ENCODE measurements around the gene PCDH9.

PCDH9 gene

DNA sequence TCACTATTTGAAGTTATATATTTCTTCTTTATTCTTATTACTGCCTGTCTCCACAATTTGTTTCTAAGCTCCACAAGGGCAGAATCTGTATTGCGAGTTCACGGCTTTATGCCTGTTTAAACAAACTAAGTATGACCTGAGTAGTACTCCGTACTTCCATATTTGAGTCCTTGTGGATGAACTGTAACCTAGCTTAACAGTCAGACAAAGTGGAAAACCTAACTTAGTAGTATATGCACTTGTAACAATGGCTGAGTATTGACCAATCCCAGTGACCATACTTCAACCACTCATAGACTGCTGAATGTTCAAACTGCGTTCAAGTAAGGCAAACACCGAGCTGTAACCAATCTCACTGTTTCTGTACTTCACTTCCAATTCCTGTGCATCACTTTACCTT lies 292.7 kb downstream of the PCDH9 start:
- H3K27me3 ChIP-seq (ENCODE audit: insufficient read depth, poor library complexity, severe bottlenecking): no peaks in the 10 kb centered on the region
- H3K27ac ChIP-seq (ENCODE audit: poor library complexity, severe bottlenecking): no peak overlapping the region
- TF ChIP-seq CTCF (IDR thresholded peaks at IDR 0.05; ENCODE audit: poor library complexity, severe bottlenecking): no peak
- peaks cover 10% of the 10 kb centered on the region for H3K4me1 ChIP-seq (ENCODE audit: insufficient read depth, poor library complexity, severe bottlenecking)
- no peak overlapping the region for H3K4me3 ChIP-seq (ENCODE audit: severe bottlenecking)
- no peaks in the 10 kb centered on the region for H3K36me3 ChIP-seq (ENCODE audit: low read depth)
- DNase-seq (ENCODE audit: low spot score) (no peak), ATAC-seq (ENCODE audit: low read depth) (no peak)
- no peaks in the 10 kb centered on the region for H3K9me3 ChIP-seq (ENCODE audit: severe bottlenecking)

DNA sequence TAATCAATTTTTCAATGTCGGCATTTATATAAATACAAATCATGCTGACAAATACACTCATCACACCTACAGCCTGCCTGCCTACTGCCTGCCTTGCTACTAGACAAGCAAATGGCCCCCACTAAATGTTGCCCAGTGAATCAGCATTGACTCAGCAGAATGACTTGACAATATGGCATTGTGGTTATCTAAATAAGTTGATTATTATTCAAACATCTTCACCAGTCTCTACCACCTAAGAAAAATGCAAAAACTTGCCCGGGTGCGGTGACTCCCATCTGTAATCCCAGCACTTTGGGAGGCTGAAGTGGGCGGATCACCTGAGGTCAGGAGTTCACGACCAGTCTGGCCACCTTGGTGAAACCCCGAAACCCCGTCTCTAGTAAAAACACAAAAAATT lies 296.1 kb downstream of the PCDH9 start:
- no peak for TF ChIP-seq CTCF (IDR thresholded peaks at IDR 0.05; ENCODE audit: poor library complexity, severe bottlenecking)
- Histone ChIP-seq H3K36me3 (ENCODE audit: low read depth) (no peaks in the 10 kb centered on the region), H3K4me1 (ENCODE audit: insufficient read depth, poor library complexity, severe bottlenecking) (peaks cover 10% of the 10 kb centered on the region), H3K27me3 (ENCODE audit: insufficient read depth, poor library complexity, severe bottlenecking) (no peaks in the 10 kb centered on the region), H3K9me3 (ENCODE audit: severe bottlenecking) (no peaks in the 10 kb centered on the region), H3K27ac (ENCODE audit: poor library complexity, severe bottlenecking) (peak overlapping the region; percentile 31), H3K4me3 (ENCODE audit: severe bottlenecking) (no peak overlapping the region)
- DNase-seq (ENCODE audit: low spot score) (peak; percentile 66), ATAC-seq (ENCODE audit: low read depth) (peak; percentile 98)

DNA sequence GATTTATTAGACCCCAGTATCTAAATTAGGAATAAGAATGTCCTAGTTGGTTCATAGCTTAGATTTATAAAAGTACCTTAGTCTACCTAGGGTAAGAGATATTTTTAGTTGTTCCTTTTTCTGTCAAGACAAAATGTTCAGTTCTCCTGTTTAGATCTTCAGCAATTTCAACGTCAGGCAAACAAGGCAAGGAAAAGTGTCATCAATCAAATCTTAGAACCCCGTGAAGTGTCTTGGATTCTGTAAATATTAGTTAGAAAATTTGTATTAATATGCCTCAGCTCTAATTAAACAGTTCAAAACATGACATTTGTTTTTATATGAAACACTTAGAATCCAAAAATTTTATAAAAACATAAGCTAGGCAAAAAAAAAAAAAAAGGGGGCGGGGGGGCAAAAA lies 296.6 kb downstream of the PCDH9 start:
- TF ChIP-seq CTCF (IDR thresholded peaks at IDR 0.05; ENCODE audit: poor library complexity, severe bottlenecking): no peak
- H3K9me3 ChIP-seq (ENCODE audit: severe bottlenecking): no peaks in the 10 kb centered on the region
- H3K4me3 ChIP-seq (ENCODE audit: severe bottlenecking): no peak overlapping the region
- peaks cover 10% of the 10 kb centered on the region for H3K4me1 ChIP-seq (ENCODE audit: insufficient read depth, poor library complexity, severe bottlenecking)
- H3K27ac ChIP-seq (ENCODE audit: poor library complexity, severe bottlenecking): peak overlapping the region; percentile 31
- no peaks in the 10 kb centered on the region for H3K27me3 ChIP-seq (ENCODE audit: insufficient read depth, poor library complexity, severe bottlenecking)
- ATAC-seq (ENCODE audit: low read depth) (no peak), DNase-seq (ENCODE audit: low spot score) (no peak)
- no peaks in the 10 kb centered on the region for H3K36me3 ChIP-seq (ENCODE audit: low read depth)

GRCh38 chr13:66927562-66927961 lies 302.6 kb downstream of the PCDH9 start:
- peak overlapping the region; percentile 49 for H3K27ac ChIP-seq (ENCODE audit: poor library complexity, severe bottlenecking)
- DNase-seq (ENCODE audit: low spot score) (no peak), ATAC-seq (ENCODE audit: low read depth) (peak; percentile 45)
- no peak overlapping the region for H3K4me3 ChIP-seq (ENCODE audit: severe bottlenecking)
- H3K36me3 ChIP-seq (ENCODE audit: low read depth): no peaks in the 10 kb centered on the region
- H3K9me3 ChIP-seq (ENCODE audit: severe bottlenecking): no peaks in the 10 kb centered on the region
- H3K27me3 ChIP-seq (ENCODE audit: insufficient read depth, poor library complexity, severe bottlenecking): no peaks in the 10 kb centered on the region
- peaks cover 15% of the 10 kb centered on the region for H3K4me1 ChIP-seq (ENCODE audit: insufficient read depth, poor library complexity, severe bottlenecking)
- no peak for TF ChIP-seq CTCF (IDR thresholded peaks at IDR 0.05; ENCODE audit: poor library complexity, severe bottlenecking)

- Histone ChIP-seq H3K4me3 (ENCODE audit: severe bottlenecking) (no peak overlapping the region), H3K27ac (ENCODE audit: poor library complexity, severe bottlenecking) (peak overlapping the region; percentile 49), H3K9me3 (ENCODE audit: severe bottlenecking) (no peaks in the 10 kb centered on the region), H3K36me3 (ENCODE audit: low read depth) (no peaks in the 10 kb centered on the region), H3K4me1 (ENCODE audit: insufficient read depth, poor library complexity, severe bottlenecking) (peaks cover 15% of the 10 kb centered on the region), H3K27me3 (ENCODE audit: insufficient read depth, poor library complexity, severe bottlenecking) (no peaks in the 10 kb centered on the region)
- ATAC-seq (ENCODE audit: low read depth): peak; percentile 97
- peak; percentile 31 for TF ChIP-seq CTCF (IDR thresholded peaks at IDR 0.05; ENCODE audit: poor library complexity, severe bottlenecking)
- DNase-seq (ENCODE audit: low spot score): no peak
These were observed 303.1 kb downstream of the PCDH9 start for GRCh38 chr13:66926851-66927524.
